Activated CD4-positive, CD25-positive, alpha-beta regulatory T cell (primary cell): Measurements from ENCODE around the gene EFNA5.

Experiments used
- DNase-seq, 4 experiments: peaks; one replicate each; lab custom pipeline; 2025; lab: John Stamatoyannopoulos, UW

EFNA5 gene

DNA sequence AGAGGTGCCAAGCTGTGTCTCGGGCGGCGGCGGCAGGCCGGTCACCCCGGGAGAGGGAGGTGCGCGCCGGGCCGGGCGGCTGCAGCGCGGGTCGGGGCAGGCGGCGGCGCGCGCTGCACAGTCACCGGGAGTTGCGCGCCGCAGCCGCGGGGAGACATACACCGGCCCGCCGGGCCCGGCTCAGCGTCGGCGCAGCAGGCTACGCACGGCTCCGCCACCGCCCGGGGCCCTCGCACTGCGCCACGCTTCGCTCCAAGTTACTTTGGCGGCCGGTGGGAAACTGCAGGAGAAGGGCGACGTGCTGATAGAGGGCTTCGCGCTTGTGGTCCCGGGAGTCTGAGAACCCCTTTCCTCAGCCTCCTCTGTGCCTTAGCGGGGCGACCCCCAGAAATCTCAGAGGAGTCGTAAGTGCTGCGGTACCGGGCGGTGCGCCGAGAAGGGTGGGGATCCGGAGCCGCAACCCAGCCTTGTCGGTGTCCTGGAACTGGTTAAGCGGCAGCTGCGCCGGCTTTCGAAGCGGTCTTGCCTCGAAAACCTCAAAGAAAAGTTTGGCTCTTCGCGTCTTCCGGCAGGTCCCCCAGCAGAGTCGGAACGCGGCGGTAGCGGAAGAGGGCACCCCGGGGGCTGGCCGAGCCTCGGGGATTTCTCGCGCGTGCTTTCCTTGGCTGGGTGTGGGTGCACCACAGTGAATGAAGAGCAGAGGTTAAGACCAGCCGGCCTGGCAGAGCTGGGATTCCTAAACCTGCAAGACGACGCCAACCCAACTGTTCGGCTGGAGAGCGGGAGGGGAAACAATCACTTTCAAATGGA lies at the start of gene EFNA5:
TSS of gene EFNA5 (minus strand) at position 6 of the 810 bp plus-strand sequence.
- peak in 1 of 4 experiments; percentile 1 for DNase-seq

DNA sequence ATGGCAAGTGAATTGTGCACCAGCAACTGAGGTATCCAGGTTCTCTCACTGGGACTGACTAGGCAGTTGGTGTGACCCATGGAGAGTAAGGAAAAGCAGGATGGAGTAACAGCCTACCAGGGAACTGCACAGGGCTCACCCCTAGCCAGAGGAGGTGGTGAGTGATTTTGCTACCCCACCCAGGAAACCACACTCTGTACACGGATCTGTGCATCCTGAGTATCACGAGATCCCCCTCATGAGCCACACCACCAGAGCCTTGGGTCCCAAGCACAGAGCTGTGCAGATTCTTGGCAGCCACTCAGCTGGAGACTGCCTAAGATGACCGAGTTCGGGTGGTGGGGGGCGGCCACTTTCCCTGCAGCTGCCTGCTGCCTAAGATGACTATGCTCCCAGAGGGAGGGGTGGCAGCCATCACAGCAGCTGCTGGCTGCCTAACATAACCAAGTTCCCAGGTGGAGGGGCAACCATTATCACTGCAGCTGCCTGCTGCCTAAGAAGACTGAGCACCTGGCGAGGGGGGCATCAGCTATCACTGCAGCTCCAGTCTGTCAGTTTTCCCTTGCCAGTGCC lies 48.4 kb upstream of the EFNA5 start:
- no peak for DNase-seq

DNA sequence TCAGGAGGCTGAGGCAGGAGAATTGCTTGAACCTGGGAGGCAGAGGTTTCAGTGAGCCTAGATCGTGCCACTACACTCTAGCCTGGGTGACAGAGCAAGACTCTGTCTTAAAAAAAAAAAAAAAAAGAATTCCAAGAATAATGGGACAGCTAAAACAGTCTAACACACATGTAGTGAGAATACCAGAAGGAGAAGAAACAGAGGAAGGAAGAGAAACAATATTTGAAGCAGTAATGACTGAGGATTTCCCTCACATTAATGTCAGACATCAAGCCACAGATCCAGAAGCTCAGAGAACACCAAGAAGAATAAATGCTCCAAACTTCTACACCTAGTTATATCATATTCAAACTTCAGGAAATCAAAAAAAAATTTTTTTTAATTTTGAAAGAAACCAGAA lies 47.1 kb upstream of the EFNA5 start:
- DNase-seq: no peak

DNA sequence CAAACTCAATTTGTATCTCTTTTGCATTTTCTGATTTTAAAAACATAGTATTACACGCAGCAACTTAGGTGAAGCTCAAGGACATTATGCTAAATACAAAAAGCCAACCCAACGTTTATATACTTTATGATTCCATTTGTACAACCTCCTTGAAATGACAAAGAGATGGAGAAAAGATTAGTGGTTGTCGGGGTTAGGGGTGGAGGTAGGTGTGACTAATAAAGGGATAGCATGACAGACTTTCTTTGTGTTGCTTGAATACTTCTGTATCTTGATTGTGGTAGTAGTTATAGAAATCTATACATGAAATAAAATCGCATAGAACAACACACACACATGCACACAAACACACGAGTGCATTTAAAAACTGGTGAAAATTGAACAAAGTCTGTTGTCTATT lies 42.5 kb upstream of the EFNA5 start:
- DNase-seq: no peak

DNA sequence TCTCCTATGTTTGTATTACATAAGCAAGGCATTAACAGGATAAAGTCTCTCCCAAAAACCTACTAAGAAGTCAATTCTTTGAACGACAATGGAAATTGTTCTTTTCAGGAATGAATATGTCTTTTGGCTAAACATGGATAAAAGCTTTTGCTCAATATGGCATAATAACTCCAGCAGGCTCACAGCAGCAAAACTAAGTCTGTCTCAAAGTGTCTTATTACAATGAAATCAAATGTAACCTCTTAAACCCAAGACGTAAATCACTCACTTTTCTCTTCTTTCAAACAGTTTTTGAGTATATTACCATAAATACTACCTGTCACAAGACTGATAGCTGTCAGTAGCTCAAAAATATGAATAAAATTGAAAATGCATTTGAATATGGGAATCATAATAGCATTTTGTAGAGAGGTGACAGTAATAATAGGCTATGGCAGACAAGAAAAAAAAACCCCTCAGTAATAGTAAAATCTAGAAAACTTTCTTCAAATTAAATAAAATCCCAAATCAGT lies 41.7 kb upstream of the EFNA5 start:
- DNase-seq: no peak

- no peak for DNase-seq
Measured at GRCh38 chr5:107705402-107706014, 34.8 kb upstream of the EFNA5 start.

- DNase-seq: no peak
Measured at GRCh38 chr5:107704681-107705401, 34.1 kb upstream of the EFNA5 start.

DNA sequence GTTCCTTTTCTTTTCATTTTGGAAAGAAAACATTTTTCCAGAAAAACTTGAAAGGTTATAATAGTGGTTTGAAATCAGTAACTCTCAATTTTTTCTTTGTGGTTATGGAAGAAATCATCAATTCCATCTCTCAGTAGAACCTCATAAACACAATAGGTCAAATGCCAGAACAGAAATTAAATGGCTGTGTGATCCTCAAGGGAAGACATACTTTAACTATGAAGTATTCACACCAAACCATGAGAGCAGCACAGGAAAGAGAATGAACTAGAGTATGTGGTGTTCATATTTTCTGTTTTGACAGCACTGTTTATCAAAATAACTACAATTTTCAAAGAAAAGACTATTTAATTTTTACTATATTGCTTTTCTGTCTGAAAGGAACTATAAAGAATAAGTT lies 29.7 kb upstream of the EFNA5 start:
- no peak for DNase-seq

DNA sequence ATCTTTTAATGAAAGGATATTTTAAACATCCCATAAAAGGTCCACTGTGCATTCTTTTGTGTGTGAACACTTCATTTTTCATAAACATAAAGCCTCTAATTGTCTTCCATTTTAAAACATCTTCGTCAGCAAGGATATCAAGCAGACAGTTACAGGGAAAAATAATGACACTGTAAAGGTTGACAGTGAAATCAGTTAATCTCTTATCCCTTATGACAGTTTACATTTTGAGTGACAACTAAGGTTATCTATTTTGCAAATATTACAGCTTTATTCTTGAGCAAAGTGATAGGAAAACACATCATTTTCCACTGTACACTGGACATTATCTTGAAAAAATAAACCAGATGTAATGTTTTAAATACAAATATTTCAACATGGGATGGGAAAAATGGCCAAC lies 28.7 kb upstream of the EFNA5 start:
- DNase-seq: no peak

DNA sequence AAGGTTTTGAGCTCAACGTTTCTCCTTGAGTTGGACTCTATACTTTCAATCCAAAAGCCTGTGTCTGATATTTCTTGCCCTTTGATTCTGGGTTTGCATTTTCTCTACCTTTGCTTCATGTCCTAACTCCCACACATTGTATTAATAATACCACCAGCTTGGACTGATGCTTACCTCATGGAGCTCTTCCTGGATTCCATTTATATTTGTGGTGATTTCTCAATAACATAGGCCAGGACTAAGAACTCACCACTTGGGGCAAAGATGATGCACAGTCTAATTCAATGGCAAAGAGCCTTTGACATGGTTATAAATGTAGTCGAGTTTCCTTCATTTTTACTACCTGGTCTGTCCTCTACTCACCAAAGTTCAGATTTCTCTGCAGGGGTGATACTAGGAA lies 27.5 kb upstream of the EFNA5 start:
- no peak for DNase-seq

DNA sequence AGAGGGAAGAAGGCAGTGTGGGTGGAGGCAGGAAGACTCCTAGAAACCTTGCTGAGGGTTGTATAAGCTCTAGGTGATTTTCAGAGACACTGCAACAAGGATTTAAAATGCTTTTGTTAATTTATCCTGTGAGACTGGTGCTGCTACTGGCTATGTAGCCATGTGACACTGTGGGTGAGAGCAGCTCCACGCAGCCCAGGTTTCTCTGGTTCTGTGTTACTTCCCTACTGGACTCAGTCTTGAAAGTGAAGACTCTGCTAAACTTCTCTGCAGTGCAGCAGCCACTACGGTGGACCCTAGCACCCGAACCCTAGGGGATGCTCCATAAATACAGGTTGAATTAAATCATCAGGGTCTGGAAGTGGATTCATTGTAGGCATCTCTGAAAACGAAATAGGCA lies 25.8 kb upstream of the EFNA5 start:
- DNase-seq: no peak

GRCh38 chr5:107696080-107696479 lies 25.3 kb upstream of the EFNA5 start:
- DNase-seq: no peak

DNA sequence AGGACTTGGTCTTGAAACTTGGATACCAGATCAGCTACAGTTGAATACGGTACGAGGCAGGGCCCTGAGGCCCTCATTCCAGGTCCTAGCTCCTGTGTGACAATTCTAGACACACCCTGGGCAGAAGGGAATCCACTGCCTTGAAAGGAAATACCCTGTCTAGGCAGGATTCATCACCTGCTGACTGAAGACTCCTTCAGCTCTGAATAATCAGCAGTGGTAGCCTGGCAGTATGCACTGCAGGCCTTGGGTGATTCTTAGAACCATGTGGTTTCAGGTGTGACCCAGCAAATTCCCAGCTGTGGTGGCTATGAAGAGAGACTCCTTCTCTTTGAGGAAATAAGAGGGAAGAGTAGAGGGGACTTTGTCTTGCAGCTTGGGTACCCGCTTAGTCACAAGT lies 17.2 kb upstream of the EFNA5 start:
- DNase-seq: no peak

DNA sequence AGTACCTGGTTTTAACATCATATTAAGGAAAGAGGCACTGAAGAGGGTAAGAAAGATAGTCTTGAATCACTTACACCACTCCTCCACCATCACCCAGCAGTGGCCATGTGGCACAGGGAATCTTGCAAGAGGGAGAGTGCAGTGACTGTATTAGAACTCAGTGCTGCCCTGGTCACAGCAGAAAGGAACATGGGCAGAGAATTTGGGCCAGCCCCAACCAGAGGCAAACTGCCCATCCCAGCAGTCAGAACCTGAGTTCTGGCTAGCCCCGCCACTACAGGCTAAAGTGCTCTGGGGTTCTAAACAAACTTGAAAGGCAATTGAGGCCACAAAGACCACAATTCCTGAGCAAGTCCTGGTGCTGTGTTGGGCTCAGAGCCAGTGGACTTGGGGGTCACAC lies 16.7 kb upstream of the EFNA5 start:
- DNase-seq: no peak

- no peak for DNase-seq
Measured at GRCh38 chr5:107682533-107682932, 11.8 kb upstream of the EFNA5 start.

DNA sequence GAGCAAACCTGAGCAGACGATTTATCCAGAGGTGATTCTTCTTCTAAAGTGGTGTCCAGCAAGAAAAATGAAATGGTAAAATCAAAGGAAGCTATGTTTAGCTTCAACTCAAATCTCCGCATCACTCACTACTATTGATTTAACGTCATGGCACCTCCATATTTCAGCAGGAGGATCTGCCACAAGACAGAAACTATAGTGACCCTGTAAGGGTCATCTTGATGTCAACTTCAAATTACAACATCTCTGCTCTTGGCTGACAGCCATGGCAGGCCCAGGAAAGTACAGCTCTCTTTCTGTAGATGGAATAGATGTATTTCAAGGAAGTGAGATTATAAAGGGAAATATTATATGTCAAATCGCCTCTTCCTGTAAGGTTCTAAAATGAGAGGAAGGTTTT lies 10.1 kb upstream of the EFNA5 start:
- DNase-seq: no peak

DNA sequence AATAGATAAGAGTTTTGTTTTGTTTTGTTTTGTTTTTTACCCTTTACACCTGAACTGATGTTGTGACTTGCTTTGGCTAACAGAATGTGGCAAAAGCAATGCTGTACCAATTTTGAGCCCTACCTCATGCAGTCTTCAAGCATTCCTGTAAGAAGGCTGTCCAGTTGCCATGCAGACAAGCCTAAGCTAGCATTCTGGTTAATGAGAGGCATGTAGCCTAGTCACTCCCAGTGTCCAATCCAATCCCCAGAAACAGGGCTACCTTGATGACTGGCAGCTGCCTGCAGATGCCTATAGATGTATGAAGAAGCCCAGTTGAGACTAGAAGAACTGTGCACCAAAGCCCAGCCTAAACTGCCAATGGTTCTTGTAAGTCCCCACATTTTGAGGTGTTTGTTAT lies 9.4 kb upstream of the EFNA5 start:
- DNase-seq: no peak

- no peak for DNase-seq
Measured at GRCh38 chr5:107676702-107677101, 6.0 kb upstream of the EFNA5 start.

GRCh38 chr5:107675201-107675600 lies 4.5 kb upstream of the EFNA5 start:
- no peak for DNase-seq

DNA sequence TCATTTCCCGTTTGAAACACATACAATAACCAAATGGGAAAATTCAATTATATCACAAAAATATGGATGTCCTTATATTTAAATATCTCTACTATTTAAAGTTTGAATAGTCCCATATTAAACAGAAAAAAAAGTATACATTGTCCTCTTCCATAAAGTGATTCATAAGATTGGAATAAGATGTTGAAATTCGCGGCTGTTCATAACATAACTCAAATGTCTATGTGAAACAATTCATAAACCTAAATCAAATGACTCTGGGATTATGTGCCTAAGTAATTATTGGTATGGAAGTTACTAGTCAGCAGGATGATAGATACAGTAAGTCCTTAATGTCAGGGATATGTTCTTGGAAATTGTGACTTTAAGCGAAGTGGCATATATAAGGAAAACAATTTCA lies 3.9 kb upstream of the EFNA5 start:
- DNase-seq: no peak

DNA sequence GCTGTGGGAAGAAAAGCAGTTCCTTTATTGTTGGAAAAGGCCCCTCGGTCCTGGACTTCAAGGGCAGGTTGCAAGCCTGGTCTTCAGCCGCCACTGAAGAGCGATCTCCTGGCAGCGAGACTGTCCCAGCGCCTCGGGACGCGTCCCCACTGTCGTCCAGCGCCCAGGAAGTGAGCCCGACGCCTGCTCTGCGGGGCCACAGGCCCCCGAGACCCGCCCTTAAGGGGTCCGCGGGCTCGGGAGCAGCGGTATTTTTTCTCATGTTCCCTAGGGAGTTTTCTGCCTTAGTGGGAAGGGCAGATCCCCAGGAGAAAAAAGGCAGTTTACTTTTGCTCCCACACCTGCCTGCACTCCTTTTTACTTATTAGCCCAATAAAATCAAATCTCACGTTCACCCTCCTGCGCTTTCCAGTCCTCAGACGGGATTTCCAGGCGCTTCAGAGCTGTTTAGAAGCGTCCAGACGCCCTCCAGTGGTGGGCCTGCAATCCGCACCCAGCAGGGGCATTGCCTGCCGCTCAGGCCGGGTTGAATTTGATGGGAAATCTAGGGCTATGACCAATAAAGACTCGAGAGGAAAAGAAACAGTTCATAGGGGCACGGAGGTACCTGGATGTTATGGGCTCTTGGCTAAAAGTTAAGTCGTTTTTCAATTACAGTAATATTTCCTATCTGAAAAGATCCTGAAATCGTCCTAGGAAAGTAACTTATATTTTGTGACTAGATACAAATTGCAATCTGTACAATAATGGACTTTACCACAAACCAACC lies 2.8 kb upstream of the EFNA5 start:
- DNase-seq: peak; percentile 3 to 45 (median 24)

DNA sequence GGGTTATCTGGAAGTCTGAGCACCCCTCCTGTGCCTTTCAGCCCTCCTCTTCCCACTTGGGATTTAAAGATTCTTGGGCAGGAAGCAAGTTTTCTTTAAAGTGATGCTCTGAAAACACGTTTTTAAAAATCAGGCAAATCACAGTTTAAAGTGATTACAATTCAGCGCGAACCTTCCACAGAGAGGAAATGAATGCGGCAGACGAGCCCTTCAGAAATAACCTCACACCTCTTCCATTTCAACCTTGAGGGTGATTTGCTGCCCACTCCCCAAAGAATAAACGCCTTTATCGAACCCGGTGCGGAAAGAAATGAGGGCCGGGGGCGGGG lies 2.3 kb upstream of the EFNA5 start:
- DNase-seq: no peak
